HCT116 (cell line): ENCODE data around the gene DAPK2. TPM values are rescaled to one million over a fixed set of nuclear protein-coding genes. Genes with fewer than 3 reads are reported as not detected.

Source experiments
- ATAC-seq: fragments of 200-7000 bp; cut with Tn5 transposase; 2 replicates; pipeline ENCODE4 v1.9.1; 2020; ENCODE audit warnings: mild to moderate bottlenecking, moderate library complexity
- BruUV-seq: library from RNA; stranded (reverse); fragments of 400-500 nt; replicated peaks from 2 replicates; lab custom pipeline; 2021; lab: Mats Ljungman, UMichigan
- CTCF ChIA-PET: fragments of 300-600 bp; sonication (Branson Sonifier 250); formaldehyde crosslinking; loops from one replicate; lab custom pipeline; 2021; ENCODE audit warnings: antibody characterized with exemption; lab: Charles Lee
- POLR2A ChIA-PET: fragments of 300-600, 350-600 bp; sonication (Branson Sonifier 250); formaldehyde crosslinking; loops from one replicate; lab custom pipeline; 2021; ENCODE audit warnings: antibody characterized with exemption; lab: Charles Lee
- RAD21 ChIA-PET, 2 experiments: fragments of 300-600 bp; sonication (Branson Sonifier 250); formaldehyde crosslinking; loops; one replicate each; lab custom pipeline; 2023; ENCODE audit warnings: low total read pairs in 2 of 2; ENCODE audit not compliant: uncharacterized antibody in 2 of 2, unreplicated experiment in 2 of 2, low non-redundant PET in 1 of 2; lab: Charles Lee
- DNase-seq: peaks from one replicate; pipeline ENCODE4 v3.0.0-alpha.2; 2010; ENCODE audit warnings: low read depth, low spot score
- H2AFZ ChIP-seq: fragments of 200-600 bp; shearing (Covaris generic), sonication (generic); 2 replicates; pipeline ENCODE4 v1.6.1; 2017; ENCODE audit warnings: low read depth, mixed run types, mixed read lengths, antibody characterized with exemption, low read length; ENCODE audit not compliant: poor library complexity, severe bottlenecking
- H3K27ac ChIP-seq: 2 replicates; pipeline ENCODE4 v1.5.1; 2012; ENCODE audit warnings: low read depth, low read length
- H3K27me3 ChIP-seq: fragments of 200-600 bp; sonication (generic); 2 replicates; pipeline ENCODE4 v1.6.1; 2016; ENCODE audit warnings: mixed run types, low read length, mixed read lengths; ENCODE audit not compliant: insufficient read depth
- H3K36me3 ChIP-seq, 2 experiments: fragments of 200-500 bp in 1 of 2; fragments of 200-600 bp in 1 of 2; sonication (Bioruptor generic) in 1 of 2; sonication (generic) in 1 of 2; 2 replicates each; pipeline versions ENCODE4 v1.5.1 to v1.6.1; 2014 to 2016; ENCODE audit warnings: low read length in 2 of 2, inconsistent platforms in 1 of 2, mixed read lengths in 1 of 2, mixed run types in 1 of 2; ENCODE audit not compliant: insufficient read depth in 2 of 2, control insufficient read depth in 1 of 2
- H3K4me1 ChIP-seq, 2 experiments: fragments of 200-600 bp in 1 of 2; sonication (generic) in 1 of 2; 2 replicates each; pipeline versions ENCODE4 v1.5.1 to v1.6.1; 2012 to 2017; ENCODE audit warnings: low read length in 2 of 2, inconsistent platforms in 1 of 2, mild to moderate bottlenecking in 1 of 2, mixed read lengths in 1 of 2, mixed run types in 1 of 2, moderate library complexity in 1 of 2; ENCODE audit not compliant: insufficient read depth in 2 of 2, control insufficient read depth in 1 of 2
- H3K4me2 ChIP-seq: fragments of 200-600 bp; sonication (generic); 2 replicates; pipeline ENCODE4 v1.6.1; 2017; ENCODE audit warnings: mixed run types, low read length, mixed read lengths
- H3K4me3 ChIP-seq, 2 experiments: fragments of 200-600 bp in 1 of 2; sonication (generic) in 1 of 2; replicated peaks in 1 of 2; 2 replicates each; pipeline ENCODE4 v1.5.1; 2011 to 2016; ENCODE audit warnings: low read length in 2 of 2, control low read depth in 1 of 2, low read depth in 1 of 2, mild to moderate bottlenecking in 1 of 2, mixed read lengths in 1 of 2, mixed run types in 1 of 2
- H3K79me2 ChIP-seq: fragments of 200-600 bp; sonication (generic); 2 replicates; pipeline ENCODE4 v1.6.1; 2017; ENCODE audit warnings: mild to moderate bottlenecking, mixed run types, low read length, moderate library complexity, mixed read lengths; ENCODE audit not compliant: insufficient read depth
- H3K9ac ChIP-seq: fragments of 200-600 bp; sonication (generic); 2 replicates; pipeline ENCODE4 v1.6.1; 2016; ENCODE audit warnings: low read length, mixed read lengths
- H3K9me2 ChIP-seq: fragments of 200-600 bp; sonication (generic), shearing (Covaris generic); 2 replicates; pipeline ENCODE4 v1.6.1; 2017; ENCODE audit warnings: mixed run types, mild to moderate bottlenecking, moderate library complexity; ENCODE audit not compliant: insufficient read depth
- H3K9me3 ChIP-seq, 2 experiments: fragments of 200-500 bp in 1 of 2; fragments of 200-600 bp in 1 of 2; sonication (Bioruptor generic) in 1 of 2; sonication (generic) in 1 of 2; 2 replicates each; pipeline ENCODE4 v1.6.1; 2014 to 2017; ENCODE audit warnings: low read length in 2 of 2, mixed read lengths in 2 of 2, inconsistent platforms in 1 of 2, low read depth in 1 of 2, mild to moderate bottlenecking in 1 of 2, mixed run types in 1 of 2, moderate library complexity in 1 of 2; ENCODE audit not compliant: control insufficient read depth in 1 of 2, insufficient read depth in 1 of 2
- H4K20me1 ChIP-seq: fragments of 200-600 bp; sonication (generic), shearing (Covaris generic); 2 replicates; pipeline ENCODE4 v1.6.1; 2017; ENCODE audit warnings: mixed run types, mild to moderate bottlenecking, moderate library complexity; ENCODE audit not compliant: insufficient read depth
- CEBPB ChIP-seq: IDR thresholded peaks from 2 replicates; pipeline ENCODE4 v1.6.1; 2012; ENCODE audit warnings: low read depth
- ELF1 ChIP-seq: IDR thresholded peaks from 2 replicates; pipeline ENCODE4 v1.6.1; 2012; ENCODE audit warnings: low read depth, borderline replicate concordance
- JUND ChIP-seq: IDR thresholded peaks from 2 replicates; pipeline ENCODE4 v1.6.1; 2012
- POLR2A ChIP-seq: IDR thresholded peaks from 2 replicates; pipeline ENCODE4 v1.7.0; 2011; ENCODE audit warnings: borderline replicate concordance; ENCODE audit not compliant: insufficient read depth, insufficient read length; ENCODE audit errors: extremely low read depth
- SIN3A ChIP-seq: IDR thresholded peaks from 2 replicates; pipeline ENCODE4 v1.6.1; 2012; ENCODE audit warnings: low read depth
- YY1 ChIP-seq: IDR thresholded peaks from 2 replicates; pipeline ENCODE4 v1.6.1; 2011; ENCODE audit warnings: low read length, low read depth, moderate library complexity, mild to moderate bottlenecking; ENCODE audit not compliant: insufficient replicate concordance; ENCODE audit errors: extremely low read depth
- ZBTB33 ChIP-seq: IDR thresholded peaks from 2 replicates; pipeline ENCODE4 v1.6.1; 2011; ENCODE audit warnings: mild to moderate bottlenecking, low read length, moderate library complexity; ENCODE audit not compliant: insufficient replicate concordance; ENCODE audit errors: extremely low read depth
- ZFX ChIP-seq: fragments of 450-650 bp; IDR thresholded peaks from 2 replicates; pipeline ENCODE4 v1.6.1; 2017
- intact Hi-C: fragments of 100-400 bp; cut with micrococcal nuclease; formaldehyde crosslinking; loops from 2 replicates; pipeline ENCODE4 v1.10.0; 2022
- total RNA-seq: library from RNA; stranded (reverse); gene quantifications from one replicate; pipeline ENCODE4 v1.2.1, GENCODE V29; 2021; ENCODE audit not compliant: unreplicated experiment

DAPK2 gene
- total RNA-seq, 1 experiment from 2014 or later: 4.8 TPM

- TF ChIP-seq JUND (no peak), ZFX (no peak), ZBTB33 (no peak), YY1 (no peak), CEBPB (no peak)
Observed at GRCh38 chr15:63999177-63999576, 47.1 kb downstream of the DAPK2 start (continued).

- no peak for TF ChIP-seq SIN3A
- TF ChIP-seq ELF1: no peak
- TF ChIP-seq POLR2A: no peak
- TF ChIP-seq ZBTB33: no peak
- no peak for TF ChIP-seq YY1
- no peak for TF ChIP-seq JUND
- no peak overlapping the region for H3K9ac ChIP-seq
- H3K36me3 ChIP-seq: no peaks in the 10 kb centered on the region
- 0 out of 2 replicates have a peak, but pooled peaks cover 3% of the 10 kb centered on the region for H3K27me3 ChIP-seq
- no peak overlapping the region for H2AFZ ChIP-seq
- ATAC-seq (no peak), DNase-seq (no peak)
- no peak overlapping the region for H3K4me2 ChIP-seq
- intact Hi-C loops: no loop called here
- no TSS peak for BruUV-seq
- peaks cover 0 to 3% of the 10 kb centered on the region in 2 experiments; a peak in 1 of 4 replicates for H3K4me1 ChIP-seq
- H4K20me1 ChIP-seq: no peaks in the 10 kb centered on the region
- ChIA-PET POLR2A (no interaction called here), RAD21 (no interaction called here), CTCF (interaction anchor here (1.4 kb wide), 1 partner anchor 48 kb away, joined by 3 read pairs; the partner anchor contains the start of gene DAPK2)
- no peak overlapping the region for H3K4me3 ChIP-seq
- H3K27ac ChIP-seq: no peak overlapping the region
- H3K9me2 ChIP-seq: no peaks in the 10 kb centered on the region
- no peaks in the 10 kb centered on the region for H3K79me2 ChIP-seq
- no peaks in the 10 kb centered on the region for H3K9me3 ChIP-seq
Observed at GRCh38 chr15:63998489-63998888, 47.8 kb downstream of the DAPK2 start.
